GM20000 (cell line): ENCODE data around the gene SLC25A23.

ENCODE experiments used
- DNase-seq: peaks from one replicate; pipeline ENCODE4 v3.0.0; 2012; ENCODE audit warnings: low spot score
- TF ChIP-seq, protein P1 (sequence below): IDR thresholded peaks from 2 replicates; pipeline ENCODE4 v1.5.1; 2012; ENCODE audit warnings: mild to moderate bottlenecking, control low read depth; ENCODE audit errors: extremely low read depth, missing control alignments

SLC25A23 gene

DNA sequence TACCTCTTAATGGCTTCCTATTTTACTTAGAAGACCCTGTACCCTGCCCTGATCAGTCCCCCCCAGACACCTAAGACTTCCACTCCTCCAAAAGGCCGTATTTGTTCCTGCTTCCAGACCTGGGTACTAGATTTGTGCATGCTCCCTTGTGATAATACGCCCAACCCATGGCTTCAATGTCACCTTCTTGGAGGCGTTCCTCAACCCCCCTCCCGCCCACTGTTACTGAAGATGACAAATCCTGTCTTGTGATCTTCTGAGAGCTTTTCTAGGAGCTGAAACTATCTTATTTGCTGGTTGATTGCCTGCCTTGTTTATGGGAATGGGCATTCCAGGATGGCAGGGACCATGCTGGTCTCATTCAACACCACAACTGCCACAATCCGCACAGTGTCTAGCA, 9.4 kb downstream of the SLC25A23 start:
- no peak for DNase-seq
- TF ChIP-seq, protein P1, sequence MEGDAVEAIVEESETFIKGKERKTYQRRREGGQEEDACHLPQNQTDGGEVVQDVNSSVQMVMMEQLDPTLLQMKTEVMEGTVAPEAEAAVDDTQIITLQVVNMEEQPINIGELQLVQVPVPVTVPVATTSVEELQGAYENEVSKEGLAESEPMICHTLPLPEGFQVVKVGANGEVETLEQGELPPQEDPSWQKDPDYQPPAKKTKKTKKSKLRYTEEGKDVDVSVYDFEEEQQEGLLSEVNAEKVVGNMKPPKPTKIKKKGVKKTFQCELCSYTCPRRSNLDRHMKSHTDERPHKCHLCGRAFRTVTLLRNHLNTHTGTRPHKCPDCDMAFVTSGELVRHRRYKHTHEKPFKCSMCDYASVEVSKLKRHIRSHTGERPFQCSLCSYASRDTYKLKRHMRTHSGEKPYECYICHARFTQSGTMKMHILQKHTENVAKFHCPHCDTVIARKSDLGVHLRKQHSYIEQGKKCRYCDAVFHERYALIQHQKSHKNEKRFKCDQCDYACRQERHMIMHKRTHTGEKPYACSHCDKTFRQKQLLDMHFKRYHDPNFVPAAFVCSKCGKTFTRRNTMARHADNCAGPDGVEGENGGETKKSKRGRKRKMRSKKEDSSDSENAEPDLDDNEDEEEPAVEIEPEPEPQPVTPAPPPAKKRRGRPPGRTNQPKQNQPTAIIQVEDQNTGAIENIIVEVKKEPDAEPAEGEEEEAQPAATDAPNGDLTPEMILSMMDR, result no peak

- TF ChIP-seq, protein P1, result no peak
- no peak for DNase-seq
Observed at GRCh38 chr19:6448045-6448444, 11.5 kb downstream of the SLC25A23 start.

DNA sequence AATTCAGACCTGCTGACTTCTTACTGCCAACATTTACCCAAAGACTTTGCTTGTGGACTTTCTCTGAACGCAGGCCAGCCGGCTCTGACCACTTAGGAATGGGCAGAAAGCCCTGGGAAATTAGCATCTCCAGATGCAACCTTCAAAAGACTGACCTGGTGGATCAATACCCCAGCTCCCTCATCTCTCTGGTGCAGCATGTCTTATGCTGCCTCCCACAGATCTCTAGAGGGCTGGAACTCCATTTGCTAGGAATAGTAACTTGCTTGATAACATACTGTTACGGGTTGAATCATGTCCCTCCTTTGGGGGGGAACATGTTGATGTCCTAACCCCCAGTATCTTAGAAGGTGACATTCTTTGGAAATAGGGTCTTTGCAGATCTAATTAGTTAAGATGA, 13.1 kb downstream of the SLC25A23 start:
- TF ChIP-seq, protein P1, result no peak
- no peak for DNase-seq

DNA sequence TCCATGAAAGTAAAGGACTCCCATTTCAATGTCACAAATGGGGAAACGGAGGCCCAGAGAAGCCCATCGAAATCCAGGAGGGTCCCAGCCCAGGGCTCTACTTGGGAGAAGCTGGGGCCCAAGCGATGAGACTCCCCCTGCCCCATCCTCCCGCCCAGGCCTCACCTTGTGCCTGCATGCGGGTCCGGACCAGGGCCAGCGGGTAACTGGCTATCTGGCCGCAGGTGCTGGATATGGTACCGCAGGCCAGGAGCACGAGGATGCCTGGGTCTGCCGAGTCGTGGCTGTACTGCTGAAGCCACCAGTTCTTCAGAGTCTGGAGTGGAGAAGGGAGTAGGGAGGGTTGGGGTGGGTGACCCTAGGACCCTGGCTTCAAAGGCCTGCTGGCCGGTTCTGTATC, 15.6 kb downstream of the SLC25A23 start:
- TF ChIP-seq, protein P1, result no peak
- DNase-seq, result no peak

- DNase-seq, result no peak
- TF ChIP-seq, protein P1, result no peak
Observed at GRCh38 chr19:6442087-6442688, 17.4 kb downstream of the SLC25A23 start.

GRCh38 chr19:6440905-6441304, 18.7 kb downstream of the SLC25A23 start:
- no peak for DNase-seq
- TF ChIP-seq, protein P1, result no peak

- TF ChIP-seq, protein P1, result no peak
- DNase-seq, result no peak
Observed at GRCh38 chr19:6439743-6440142, 19.8 kb downstream of the SLC25A23 start.
